NCI-H1694 treated with DMSO at 0.1 percent for 48 hours (cell line): ENCODE results near the gene ITGA8.
"Not testable (repeated sequence)": the region's sequence is repeated elsewhere in the genome, so short reads cannot be mapped to it uniquely, and the experiment has no call there.

Source experiments
- DNase-seq: peaks from one replicate; lab custom pipeline; 2025; lab: John Stamatoyannopoulos, UW

Gene ITGA8

DNA sequence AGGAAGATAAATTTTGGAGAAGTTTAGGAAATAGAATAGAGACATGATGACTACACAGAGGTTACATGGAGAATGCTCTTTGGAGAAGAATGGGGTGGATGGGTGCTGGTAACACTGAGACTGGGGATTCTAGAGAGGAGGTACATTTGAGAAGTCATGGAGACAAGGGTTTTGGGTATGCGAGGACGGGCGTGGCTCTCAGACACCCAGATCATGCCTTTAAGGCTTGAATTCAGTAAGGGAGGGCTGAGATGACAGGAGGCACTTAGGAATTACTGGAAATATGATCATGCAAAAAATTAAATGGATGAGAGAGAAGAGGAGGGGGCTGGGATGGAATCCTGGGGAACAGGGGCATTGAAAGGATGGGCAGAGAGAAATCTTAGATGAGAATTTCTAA, 168.8 kb downstream of the ITGA8 start:
- no peak for DNase-seq

DNA sequence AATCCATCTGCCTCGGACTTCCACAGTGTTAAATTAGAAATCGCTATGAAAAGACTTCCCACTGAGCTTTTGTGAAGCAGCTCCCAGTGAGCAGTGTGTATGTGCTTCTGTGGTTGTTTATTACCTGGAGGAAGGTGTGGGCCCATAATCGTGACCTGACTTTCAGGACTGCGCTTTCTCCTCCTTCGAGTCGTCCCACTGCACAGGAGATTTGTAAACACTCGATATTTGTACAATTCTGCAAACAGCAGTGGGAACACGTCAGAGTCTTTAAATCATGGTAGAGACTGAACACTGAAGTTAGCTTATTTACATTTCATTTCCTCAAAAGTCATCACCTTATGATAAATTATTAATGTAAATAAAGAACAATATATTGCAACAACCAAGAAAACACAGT, 171.4 kb downstream of the ITGA8 start:
- DNase-seq, result no peak

DNA sequence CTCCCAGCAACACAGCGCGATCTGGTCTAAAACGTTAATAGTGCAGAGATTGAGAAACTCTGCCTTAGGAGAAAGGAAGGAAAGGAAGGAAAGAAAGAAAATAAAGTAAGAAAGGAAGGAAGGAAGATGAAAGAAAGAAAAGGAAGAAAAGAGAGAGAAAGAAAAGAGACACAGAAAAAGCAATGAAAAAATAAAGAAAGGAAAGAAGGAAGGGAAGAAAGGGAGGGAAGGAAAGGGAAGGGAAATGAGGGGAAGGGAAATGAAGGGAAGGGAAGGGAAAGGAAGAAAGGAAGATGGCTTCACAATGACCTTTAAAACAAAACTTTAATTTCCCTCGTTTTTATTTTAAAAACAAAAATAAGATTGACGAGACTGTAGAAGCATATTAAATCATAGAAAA, 173.1 kb downstream of the ITGA8 start:
- no peak for DNase-seq

DNA sequence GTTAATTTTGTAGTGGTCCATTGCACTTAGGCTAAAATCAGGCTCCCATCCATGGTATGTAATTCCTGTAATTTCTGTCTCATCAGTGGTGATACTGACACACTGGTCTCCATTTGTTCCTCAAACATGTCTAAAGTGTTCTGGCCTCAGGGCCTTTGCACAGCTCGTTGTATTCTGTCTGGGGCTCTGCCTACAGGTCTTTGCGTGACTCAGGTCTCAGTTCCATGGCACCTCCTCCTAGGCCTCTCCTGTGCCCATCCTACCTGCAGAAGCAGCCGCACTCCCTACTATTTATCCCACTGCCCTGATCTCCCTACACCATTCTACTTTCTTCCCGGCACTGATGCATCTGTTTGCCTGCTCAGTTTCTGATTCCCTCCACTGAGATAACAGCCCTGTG, 173.8 kb downstream of the ITGA8 start:
- DNase-seq, result no peak

DNA sequence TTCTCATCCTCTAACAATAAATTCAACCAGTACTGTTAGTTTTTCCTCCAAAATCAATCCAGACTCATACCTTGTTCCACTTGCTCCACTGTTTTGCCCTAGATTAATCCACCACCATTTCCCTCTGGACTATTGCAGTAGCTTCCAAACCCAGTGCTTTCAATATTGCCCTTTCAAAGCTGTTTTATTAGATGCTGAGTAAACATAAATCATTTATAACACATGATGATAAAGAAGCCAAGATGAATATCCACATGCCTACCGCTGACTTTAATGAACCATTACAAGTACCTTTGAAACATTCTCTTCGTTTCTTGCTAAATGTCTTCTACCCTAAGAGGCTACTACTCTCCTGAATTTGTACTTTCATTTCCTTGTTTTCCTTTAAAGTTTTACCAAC, 174.5 kb downstream of the ITGA8 start:
- DNase-seq, result no peak

DNA sequence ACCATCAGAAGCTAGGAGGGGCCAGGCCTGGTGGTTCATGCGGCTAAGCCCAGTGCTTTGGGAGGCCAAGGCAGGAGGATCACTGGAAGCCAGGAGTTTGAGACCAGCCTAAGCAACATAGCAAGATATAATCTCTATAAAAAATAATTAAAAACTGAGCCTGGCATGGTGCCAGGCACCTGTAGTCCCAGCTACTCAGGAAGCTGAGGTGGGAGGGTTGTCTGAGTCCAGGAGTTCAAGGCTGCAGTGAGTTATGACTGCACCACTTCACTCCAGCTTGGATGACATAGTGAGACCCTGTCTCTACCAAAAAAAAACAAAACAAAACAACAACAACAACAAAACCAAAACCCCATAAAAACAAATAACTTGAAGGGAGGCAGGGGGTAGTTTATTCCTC, 175.7 kb downstream of the ITGA8 start:
- no peak for DNase-seq

DNA sequence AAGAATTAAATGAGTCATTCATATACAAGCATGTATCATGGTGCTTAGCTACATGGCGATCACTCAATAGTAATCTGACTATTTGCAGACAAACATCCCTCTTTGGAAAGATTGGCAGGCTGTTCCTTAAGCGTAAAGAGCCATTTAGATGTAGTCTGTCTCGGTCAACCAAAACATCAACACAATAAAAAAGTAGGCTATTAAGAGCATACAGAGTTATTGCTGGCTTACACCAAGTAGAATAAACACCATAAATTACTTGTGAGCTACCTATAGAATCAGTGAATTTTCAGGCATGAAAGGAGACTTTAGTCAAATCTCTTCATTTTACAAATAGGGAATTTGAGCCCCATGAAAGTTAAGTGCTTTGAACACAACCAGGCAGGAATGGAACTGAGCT, 176.9 kb downstream of the ITGA8 start:
- no peak for DNase-seq

DNA sequence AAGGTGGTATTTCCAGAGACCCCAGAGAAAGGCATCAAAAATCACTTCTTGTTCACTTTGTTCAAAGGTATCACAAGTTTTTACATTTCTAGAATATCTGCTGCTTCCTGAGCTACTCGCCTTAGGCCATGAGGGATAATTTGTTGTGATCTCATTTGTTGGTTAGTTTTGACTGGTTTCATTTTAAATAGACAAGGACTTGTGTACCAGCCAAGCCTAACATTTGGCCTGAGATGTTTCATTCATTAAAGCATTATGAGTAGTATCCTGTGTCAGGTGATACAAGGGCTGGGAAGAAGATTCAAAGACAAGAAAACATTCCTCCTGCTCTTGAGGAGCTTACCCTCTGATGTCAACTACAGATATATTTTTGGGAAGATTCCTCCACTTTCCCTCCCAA, 178.3 kb downstream of the ITGA8 start:
- no peak for DNase-seq

DNA sequence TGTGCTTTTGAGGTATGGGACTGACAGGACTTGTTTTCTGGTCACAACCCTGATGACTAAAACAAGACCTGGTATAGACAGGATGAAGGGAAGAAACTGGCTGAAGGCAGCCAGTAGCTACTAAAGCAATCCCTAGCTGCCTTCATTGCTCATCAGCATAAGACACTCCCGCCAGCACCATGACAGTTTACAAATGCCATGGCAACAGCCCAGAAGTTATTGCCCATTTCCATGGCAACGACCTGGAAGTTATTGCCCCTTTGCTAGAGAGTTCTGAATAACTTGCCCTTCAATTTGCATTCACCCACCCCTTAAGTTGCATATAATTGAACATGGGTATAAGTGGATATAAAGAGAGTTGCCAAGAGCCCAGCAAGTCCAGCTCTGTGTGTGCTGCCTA, 179.0 kb downstream of the ITGA8 start:
- DNase-seq, result no peak

DNA sequence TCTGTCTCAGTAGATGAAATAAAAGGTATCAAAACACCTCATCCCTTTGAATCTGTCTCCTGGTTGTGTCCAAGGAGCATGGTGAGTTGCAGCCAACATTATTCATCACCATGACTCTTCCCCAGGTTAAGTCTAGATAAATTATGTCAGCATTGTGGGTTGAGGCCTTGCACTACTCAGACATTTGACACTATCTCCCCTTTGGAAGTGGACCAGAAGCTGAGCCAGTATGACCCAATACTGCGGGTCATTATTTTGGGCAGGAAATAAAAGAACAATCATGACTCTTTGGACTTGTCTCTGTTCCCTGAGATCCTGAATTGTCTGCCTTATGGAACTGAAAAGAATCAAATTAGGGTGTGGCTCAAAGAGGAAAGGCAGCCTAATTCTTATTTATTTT, 180.5 kb downstream of the ITGA8 start:
- no peak for DNase-seq

DNA sequence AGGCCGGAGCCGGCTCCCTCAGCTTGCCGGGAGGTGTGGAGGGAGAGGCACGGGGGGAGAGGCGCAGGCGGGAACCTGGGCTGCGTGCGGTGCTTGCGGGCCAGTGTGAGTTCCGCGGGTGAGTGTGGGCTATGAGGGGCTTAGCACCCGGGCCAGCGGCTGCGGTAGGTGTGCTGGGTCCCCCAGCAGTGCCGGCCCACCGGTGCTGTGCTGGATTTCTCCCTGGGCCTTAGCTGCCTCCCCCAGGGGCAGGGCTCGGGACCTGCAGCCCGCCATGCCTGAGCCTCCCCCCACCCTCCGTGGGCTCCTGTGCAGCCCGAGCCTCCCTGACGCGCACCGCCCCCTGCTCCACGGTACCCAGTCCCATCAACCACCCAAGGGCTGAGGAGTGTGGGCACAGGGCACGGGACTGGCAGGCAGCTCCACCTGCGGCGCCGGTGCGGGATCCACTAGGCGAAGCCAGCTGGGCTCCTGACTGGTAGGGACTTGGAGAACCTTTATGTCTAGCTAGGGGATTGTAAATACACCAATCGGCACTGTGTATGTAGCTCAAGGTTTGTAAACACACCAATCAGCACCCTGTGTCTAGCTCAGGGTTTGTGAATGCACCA, 184.7 kb downstream of the ITGA8 start:
- DNase-seq, result not testable (repeated sequence)

DNA sequence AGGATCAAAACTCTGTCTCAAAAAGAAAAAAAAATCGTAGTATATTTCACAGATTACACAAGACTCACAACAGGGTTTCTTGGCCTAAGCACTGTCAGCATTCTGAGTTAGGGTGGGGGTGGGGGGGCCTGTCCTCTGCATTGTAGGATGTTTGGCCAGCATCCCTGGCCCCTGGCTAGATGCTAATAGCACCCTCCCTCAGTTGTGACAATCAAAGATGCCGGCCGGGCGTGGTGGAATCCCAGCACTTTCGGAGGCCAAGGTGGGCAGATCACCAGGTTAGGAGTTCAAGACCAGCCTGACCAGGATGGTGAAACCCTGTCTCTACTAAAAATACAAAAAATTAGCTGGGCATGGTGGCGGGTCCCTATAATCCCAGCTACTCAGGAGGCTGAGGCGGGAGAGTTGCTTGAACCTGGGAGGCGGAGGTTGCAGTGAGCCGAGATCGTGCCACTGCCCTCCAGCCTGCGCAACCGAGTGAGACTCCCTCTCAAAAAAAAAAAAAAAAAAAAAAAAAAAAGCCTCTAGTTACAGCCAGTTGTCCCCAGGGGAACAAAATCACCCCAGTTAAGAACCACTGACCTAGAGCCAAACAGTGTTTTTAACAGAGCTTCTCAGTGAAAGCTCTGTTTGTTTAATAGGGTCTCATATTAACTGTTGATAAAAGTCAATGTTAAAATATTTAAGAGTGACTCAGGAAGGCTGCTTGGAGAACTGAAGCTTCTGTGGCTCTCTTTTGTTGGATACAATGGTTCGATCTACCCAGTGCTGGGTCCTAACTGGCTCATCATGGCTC, 187.6 kb downstream of the ITGA8 start:
- DNase-seq, result no peak

DNA sequence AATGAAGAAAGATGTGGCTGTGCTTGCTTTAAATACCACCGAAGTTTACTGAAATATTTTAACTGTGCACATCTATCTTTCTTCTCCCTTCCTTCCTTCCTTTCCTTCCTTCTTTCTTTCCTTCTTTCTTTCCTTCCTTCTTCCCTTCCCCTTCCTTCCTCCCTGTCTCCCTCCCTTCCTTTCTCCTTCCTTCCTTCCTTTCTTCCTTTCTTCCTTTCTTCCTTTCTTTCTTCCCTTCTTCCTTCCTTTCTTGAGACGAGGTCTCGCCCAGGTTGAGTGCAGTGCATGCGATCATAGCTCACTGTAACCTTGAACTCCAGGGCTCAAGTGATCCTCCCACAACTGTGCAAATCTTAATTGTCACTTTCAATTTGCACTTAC, 190.9 kb downstream of the ITGA8 start:
- no peak for DNase-seq

DNA sequence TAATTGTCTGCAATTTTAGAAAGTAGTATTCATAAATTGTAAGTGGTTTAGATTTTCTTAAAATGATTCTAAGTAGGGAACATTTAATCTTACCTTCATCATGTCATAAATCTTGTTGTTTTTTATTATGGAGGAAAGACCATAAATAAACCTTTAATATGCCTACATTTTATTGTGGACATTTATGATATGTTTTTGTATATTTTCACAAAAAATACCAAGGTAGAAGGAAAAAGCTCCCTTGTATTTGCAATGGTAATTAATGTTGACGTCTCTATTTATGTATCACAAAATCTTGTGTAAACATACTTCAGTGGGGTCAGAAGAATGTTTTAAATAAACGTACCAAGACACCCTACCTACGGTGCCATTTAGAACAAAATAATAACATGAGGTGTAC, 193.0 kb downstream of the ITGA8 start:
- DNase-seq, result no peak

DNA sequence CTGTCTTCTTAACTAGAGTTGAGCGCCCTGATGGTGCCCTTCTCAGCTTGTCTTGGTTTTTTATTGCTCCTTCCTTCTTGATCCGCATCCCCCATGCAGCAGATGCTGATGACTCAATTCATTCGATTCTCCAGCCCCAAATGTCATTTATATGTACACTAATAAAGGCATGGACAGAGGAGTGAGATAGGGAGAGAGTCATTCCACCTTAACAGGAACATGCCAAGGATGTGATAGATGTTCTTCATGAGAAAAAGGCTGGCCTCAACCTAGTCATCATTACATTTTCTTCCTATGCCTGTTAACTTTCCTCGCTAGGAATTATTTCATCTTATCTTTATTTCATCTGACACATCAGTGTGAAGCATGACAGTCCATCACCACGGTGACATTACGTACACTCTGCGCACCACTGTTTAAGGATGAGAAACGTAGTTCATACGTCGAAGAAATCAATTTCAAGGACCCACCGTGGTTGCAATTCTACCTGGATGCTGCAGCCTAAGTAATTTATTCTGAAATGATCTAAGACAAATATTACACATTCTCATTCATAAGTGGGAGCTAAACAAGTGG, 198.3 kb downstream of the ITGA8 start:
- DNase-seq, result no peak

DNA sequence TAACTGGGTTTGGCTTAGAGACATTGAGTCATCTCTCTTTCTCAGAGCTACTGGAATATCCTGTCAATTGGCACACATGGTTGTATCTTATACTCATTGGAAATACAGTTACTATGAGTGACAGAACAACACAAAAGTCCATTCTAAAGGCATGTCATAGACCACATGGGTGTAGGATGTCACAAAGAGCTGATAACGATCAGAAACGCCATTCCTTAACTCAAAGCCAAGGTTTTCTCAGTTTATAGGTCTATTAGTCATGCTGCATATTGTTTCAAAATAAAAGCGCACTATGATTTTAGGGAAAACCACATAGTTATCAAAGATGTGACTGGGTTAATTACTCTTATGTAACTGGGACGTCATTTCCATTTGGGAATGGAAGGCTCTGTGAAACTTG, 201.5 kb downstream of the ITGA8 start:
- no peak for DNase-seq

DNA sequence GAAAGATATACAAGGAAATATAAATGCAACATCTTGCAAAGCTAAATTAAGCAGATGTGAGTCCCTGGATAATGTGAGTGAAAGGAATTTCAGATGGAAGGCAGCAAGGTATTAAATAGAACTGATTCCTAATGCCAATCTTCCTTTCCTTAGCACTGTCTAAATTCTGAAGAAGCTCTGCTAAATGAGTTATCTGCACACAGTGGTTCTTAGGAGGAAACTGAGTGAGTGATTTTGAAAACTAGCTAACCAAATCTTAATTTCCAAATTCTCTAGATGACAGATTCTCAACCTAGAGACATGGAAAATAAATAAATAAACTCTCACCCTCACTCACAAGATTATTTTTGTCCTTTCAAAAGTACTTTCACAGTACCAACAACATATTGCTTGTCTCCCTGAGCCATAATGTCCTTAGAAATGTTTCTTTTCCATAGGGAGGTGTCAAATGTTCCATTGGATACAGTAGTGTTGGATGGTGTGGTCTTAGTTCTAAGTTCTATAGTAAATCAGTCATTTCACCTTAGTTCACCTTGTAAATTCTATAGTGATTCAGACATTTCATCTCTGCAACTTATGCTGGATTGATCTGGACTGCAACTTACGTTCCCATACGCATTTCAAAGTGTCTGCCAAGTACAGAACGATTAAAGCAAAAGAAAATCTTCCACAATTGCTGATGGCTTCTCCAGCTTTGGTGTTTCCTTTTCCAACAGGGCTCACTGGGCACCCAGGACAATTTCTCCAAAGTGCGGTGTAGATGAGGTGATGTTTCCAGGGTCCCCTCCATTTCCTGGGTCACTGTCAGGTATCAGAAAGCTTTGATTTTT, 203.3 kb downstream of the ITGA8 start:
- no peak for DNase-seq

DNA sequence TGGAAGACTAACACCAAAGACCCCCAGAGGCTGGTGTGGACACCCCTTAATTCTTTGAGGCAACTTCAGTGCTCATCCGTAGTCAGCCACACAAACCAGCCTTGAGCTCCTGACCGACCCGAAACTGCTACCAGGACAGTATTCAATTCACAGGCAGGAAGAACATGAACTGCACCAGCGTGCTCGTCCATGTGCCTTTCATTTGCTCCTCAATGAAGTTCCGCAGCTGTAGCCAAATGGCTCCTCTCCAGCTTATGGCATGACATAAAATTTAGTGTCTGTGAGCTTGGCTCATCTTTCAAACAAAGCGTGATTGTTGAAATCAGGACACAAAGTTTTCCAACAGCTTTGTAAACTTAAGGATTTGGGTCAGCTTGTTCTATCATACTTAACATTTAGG, 204.5 kb downstream of the ITGA8 start:
- no peak for DNase-seq

DNA sequence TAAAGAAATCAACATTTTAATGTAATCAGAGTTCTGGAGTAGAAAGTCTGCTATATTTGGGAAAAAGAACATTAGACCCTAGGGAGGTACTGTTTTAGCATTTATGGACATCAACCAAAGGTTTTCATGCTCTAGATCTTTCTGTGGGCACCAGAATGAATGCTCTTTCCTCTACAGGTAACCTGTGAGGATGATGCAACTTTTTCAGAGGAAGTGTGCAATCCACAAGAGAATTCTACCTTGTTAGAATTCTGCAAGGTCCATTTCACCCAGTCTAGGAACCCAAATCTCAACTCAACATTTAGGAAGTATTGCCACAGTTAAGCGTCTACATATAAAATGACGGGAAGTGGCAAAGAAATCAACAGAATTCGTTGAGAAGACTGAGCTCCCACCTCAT, 208.8 kb downstream of the ITGA8 start:
- DNase-seq, result no peak

DNA sequence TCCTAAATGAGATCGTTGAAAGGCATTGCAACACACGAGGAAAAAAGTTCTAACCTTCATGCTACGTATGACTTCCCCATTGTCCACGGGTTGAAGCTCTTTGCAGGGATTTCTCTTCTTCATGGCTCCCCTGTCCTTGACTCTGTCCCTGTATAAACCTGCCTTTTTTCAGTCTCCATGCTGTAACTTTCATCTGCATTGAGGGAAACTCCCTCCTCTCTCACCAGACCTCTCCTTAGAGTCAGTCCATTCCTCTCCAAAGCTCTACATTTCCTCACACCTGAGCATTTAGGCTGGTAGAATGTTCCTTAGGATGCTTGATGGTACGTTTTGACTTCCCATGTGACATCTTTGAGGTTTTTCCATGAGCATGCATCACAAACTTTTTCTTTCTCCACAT, 214.4 kb downstream of the ITGA8 start:
- DNase-seq, result no peak

DNA sequence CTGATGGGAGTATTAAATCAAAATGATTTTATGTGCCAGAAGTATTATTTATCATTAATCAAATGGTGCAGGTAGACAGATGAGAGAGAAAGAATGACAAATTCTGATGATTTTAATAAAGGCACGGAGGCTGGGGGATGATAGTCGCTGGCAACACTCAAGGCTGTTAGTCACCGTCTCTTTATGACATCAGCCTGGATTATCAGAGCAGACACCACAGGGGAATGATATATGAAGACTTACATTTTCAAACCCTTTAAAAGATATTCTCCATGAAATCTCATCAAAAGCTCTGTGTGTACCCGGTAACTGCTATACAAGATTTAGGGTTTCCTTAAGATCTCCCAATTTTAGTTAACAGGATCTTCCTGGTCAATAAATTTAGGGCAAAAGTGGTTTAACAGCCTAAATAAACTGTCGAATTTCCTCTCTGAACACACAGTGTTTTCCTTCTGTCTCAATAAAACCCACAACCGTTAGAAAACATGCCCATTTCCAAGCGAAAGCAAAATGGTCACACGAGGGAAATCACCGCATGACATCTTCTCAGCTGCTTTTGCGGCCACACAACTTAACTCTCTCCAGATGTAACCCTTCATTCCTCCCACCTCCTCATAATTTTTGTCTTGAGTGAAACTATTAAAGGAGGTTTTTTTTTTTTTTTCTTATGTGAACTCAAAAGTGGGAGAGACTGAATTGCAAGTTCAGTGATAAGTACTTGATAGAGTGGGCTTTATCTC, 215.5 kb downstream of the ITGA8 start:
- DNase-seq, result no peak

DNA sequence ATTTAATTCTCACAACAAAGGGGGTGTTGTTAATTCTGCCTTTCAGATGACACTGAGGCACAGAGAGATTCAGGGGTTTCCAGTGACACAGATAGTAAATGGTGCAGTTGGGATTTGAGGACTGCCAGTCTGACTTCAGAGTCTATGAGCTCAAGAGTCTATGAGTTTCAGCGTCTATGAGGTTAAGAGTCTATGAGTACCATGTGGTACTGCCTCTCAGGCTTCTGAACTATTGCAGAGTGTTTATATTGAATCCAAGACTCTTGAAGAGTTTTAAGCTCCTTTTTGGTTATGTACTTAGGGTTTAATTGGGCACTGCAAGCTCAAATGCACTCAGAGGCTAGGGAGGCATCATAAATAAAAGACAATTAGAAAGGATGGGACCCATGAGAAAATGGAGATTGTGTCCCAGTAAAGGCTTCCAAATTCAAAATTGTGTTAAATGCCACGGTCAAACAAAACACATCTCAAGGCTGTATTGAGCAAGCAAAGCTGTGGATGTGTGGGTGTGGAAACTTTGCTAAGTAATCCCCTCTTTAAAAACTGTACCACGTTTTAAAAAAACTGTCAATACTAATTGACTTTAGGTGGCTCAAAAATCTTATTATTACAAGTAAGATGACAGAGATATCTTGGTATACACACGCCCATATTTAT, 224.7 kb downstream of the ITGA8 start:
- no peak for DNase-seq
